ENCODE measurements around the gene KIRREL3.

KIRREL3 gene

GRCh38 chr11:126547161-126547560 lies 453.4 kb downstream of the KIRREL3 start:
- DNase-seq (ENCODE audit: insufficient read length, low spot score), result no peak
- TF ChIP-seq POLR2AphosphoS5 (IDR thresholded peaks at IDR 0.05; ENCODE audit: low read depth, low read length), result no peak
- TF ChIP-seq POU2F2 (IDR thresholded peaks at IDR 0.05; ENCODE audit: low read depth, low read length), result no peak
- TF ChIP-seq SPI1 (IDR thresholded peaks at IDR 0.05; ENCODE audit: low read depth, low read length), result no peak
- TF ChIP-seq TAF1 (IDR thresholded peaks at IDR 0.05; ENCODE audit: low read depth, low read length), result no peak
- TF ChIP-seq POLR2A (IDR thresholded peaks at IDR 0.05; ENCODE audit: low read depth, low read length), result no peak
- no peak for TF ChIP-seq PAX5 (IDR thresholded peaks at IDR 0.05; ENCODE audit: insufficient read depth, low read length, severe bottlenecking)
- FAIRE-seq, result no peak

- DNase-seq (ENCODE audit: insufficient read length, low spot score) (no peak), FAIRE-seq (no peak)
- no peak for TF ChIP-seq TAF1 (IDR thresholded peaks at IDR 0.05; ENCODE audit: low read depth, low read length)
- TF ChIP-seq POLR2A (IDR thresholded peaks at IDR 0.05; ENCODE audit: low read depth, low read length), result no peak
- TF ChIP-seq POU2F2 (IDR thresholded peaks at IDR 0.05; ENCODE audit: low read depth, low read length), result no peak
- TF ChIP-seq SPI1 (IDR thresholded peaks at IDR 0.05; ENCODE audit: low read depth, low read length), result no peak
- no peak for TF ChIP-seq POLR2AphosphoS5 (IDR thresholded peaks at IDR 0.05; ENCODE audit: low read depth, low read length)
- TF ChIP-seq PAX5 (IDR thresholded peaks at IDR 0.05; ENCODE audit: insufficient read depth, low read length, severe bottlenecking), result no peak
These were observed 453.9 kb downstream of the KIRREL3 start for GRCh38 chr11:126546694-126547093.

GRCh38 chr11:126546191-126546590 lies 454.4 kb downstream of the KIRREL3 start:
- no peak for FAIRE-seq
- DNase-seq (ENCODE audit: insufficient read length, low spot score), result no peak
- TF ChIP-seq PAX5 (IDR thresholded peaks at IDR 0.05; ENCODE audit: insufficient read depth, low read length, severe bottlenecking) (no peak), POLR2A (IDR thresholded peaks at IDR 0.05; ENCODE audit: low read depth, low read length) (no peak), POU2F2 (IDR thresholded peaks at IDR 0.05; ENCODE audit: low read depth, low read length) (no peak), POLR2AphosphoS5 (IDR thresholded peaks at IDR 0.05; ENCODE audit: low read depth, low read length) (no peak), TAF1 (IDR thresholded peaks at IDR 0.05; ENCODE audit: low read depth, low read length) (no peak)

GRCh38 chr11:126545057-126545555 lies 455.5 kb downstream of the KIRREL3 start:
- no peak for FAIRE-seq
- TF ChIP-seq PAX5 (IDR thresholded peaks at IDR 0.05; ENCODE audit: insufficient read depth, low read length, severe bottlenecking) (no peak), POU2F2 (IDR thresholded peaks at IDR 0.05; ENCODE audit: low read depth, low read length) (no peak), POLR2A (IDR thresholded peaks at IDR 0.05; ENCODE audit: low read depth, low read length) (no peak), TAF1 (IDR thresholded peaks at IDR 0.05; ENCODE audit: low read depth, low read length) (no peak), POLR2AphosphoS5 (IDR thresholded peaks at IDR 0.05; ENCODE audit: low read depth, low read length) (no peak), SPI1 (IDR thresholded peaks at IDR 0.05; ENCODE audit: low read depth, low read length) (no peak)
- no peak for DNase-seq (ENCODE audit: insufficient read length, low spot score)

- DNase-seq (ENCODE audit: insufficient read length, low spot score) (no peak), FAIRE-seq (no peak)
- TF ChIP-seq POU2F2 (IDR thresholded peaks at IDR 0.05; ENCODE audit: low read depth, low read length), result no peak
- TF ChIP-seq POLR2AphosphoS5 (IDR thresholded peaks at IDR 0.05; ENCODE audit: low read depth, low read length), result no peak
- no peak for TF ChIP-seq POLR2A (IDR thresholded peaks at IDR 0.05; ENCODE audit: low read depth, low read length)
- no peak for TF ChIP-seq PAX5 (IDR thresholded peaks at IDR 0.05; ENCODE audit: insufficient read depth, low read length, severe bottlenecking)
- TF ChIP-seq SPI1 (IDR thresholded peaks at IDR 0.05; ENCODE audit: low read depth, low read length), result no peak
- no peak for TF ChIP-seq TAF1 (IDR thresholded peaks at IDR 0.05; ENCODE audit: low read depth, low read length)
These were observed 456.2 kb downstream of the KIRREL3 start for GRCh38 chr11:126544108-126545056.

GRCh38 chr11:126543691-126544090 lies 456.9 kb downstream of the KIRREL3 start:
- TF ChIP-seq POU2F2 (IDR thresholded peaks at IDR 0.05; ENCODE audit: low read depth, low read length) (no peak), POLR2A (IDR thresholded peaks at IDR 0.05; ENCODE audit: low read depth, low read length) (no peak), POLR2AphosphoS5 (IDR thresholded peaks at IDR 0.05; ENCODE audit: low read depth, low read length) (no peak), SPI1 (IDR thresholded peaks at IDR 0.05; ENCODE audit: low read depth, low read length) (no peak), TAF1 (IDR thresholded peaks at IDR 0.05; ENCODE audit: low read depth, low read length) (no peak), PAX5 (IDR thresholded peaks at IDR 0.05; ENCODE audit: insufficient read depth, low read length, severe bottlenecking) (no peak)
- FAIRE-seq (no peak), DNase-seq (ENCODE audit: insufficient read length, low spot score) (no peak)

- FAIRE-seq, result no peak
- no peak for DNase-seq (ENCODE audit: insufficient read length, low spot score)
- TF ChIP-seq PAX5 (IDR thresholded peaks at IDR 0.05; ENCODE audit: insufficient read depth, low read length, severe bottlenecking) (no peak), SPI1 (IDR thresholded peaks at IDR 0.05; ENCODE audit: low read depth, low read length) (no peak), POU2F2 (IDR thresholded peaks at IDR 0.05; ENCODE audit: low read depth, low read length) (no peak), TAF1 (IDR thresholded peaks at IDR 0.05; ENCODE audit: low read depth, low read length) (no peak), POLR2A (IDR thresholded peaks at IDR 0.05; ENCODE audit: low read depth, low read length) (no peak), POLR2AphosphoS5 (IDR thresholded peaks at IDR 0.05; ENCODE audit: low read depth, low read length) (no peak)
These were observed 458.1 kb downstream of the KIRREL3 start for GRCh38 chr11:126542334-126543015.

GRCh38 chr11:126538071-126538470 lies 462.5 kb downstream of the KIRREL3 start:
- TF ChIP-seq POLR2AphosphoS5 (IDR thresholded peaks at IDR 0.05; ENCODE audit: low read depth, low read length) (no peak), TAF1 (IDR thresholded peaks at IDR 0.05; ENCODE audit: low read depth, low read length) (no peak), SPI1 (IDR thresholded peaks at IDR 0.05; ENCODE audit: low read depth, low read length) (no peak), POLR2A (IDR thresholded peaks at IDR 0.05; ENCODE audit: low read depth, low read length) (no peak), POU2F2 (IDR thresholded peaks at IDR 0.05; ENCODE audit: low read depth, low read length) (no peak), PAX5 (IDR thresholded peaks at IDR 0.05; ENCODE audit: insufficient read depth, low read length, severe bottlenecking) (no peak)
- DNase-seq (ENCODE audit: insufficient read length, low spot score) (no peak), FAIRE-seq (no peak)

GRCh38 chr11:126537492-126537891 lies 463.1 kb downstream of the KIRREL3 start:
- TF ChIP-seq SPI1 (IDR thresholded peaks at IDR 0.05; ENCODE audit: low read depth, low read length) (no peak), PAX5 (IDR thresholded peaks at IDR 0.05; ENCODE audit: insufficient read depth, low read length, severe bottlenecking) (no peak), POU2F2 (IDR thresholded peaks at IDR 0.05; ENCODE audit: low read depth, low read length) (no peak), POLR2A (IDR thresholded peaks at IDR 0.05; ENCODE audit: low read depth, low read length) (no peak), TAF1 (IDR thresholded peaks at IDR 0.05; ENCODE audit: low read depth, low read length) (no peak), POLR2AphosphoS5 (IDR thresholded peaks at IDR 0.05; ENCODE audit: low read depth, low read length) (no peak)
- no peak for FAIRE-seq
- no peak for DNase-seq (ENCODE audit: insufficient read length, low spot score)
